ENCODE data around the gene PTPN14. TPM values are rescaled to one million over a fixed set of nuclear protein-coding genes. Genes with fewer than 3 reads are reported as not detected.

Gene PTPN14
- total and polyA plus RNA-seq, 2 of the 4 experiments (the other 2 are of a cell fraction) = 21.5 to 31.7 TPM

DNA sequence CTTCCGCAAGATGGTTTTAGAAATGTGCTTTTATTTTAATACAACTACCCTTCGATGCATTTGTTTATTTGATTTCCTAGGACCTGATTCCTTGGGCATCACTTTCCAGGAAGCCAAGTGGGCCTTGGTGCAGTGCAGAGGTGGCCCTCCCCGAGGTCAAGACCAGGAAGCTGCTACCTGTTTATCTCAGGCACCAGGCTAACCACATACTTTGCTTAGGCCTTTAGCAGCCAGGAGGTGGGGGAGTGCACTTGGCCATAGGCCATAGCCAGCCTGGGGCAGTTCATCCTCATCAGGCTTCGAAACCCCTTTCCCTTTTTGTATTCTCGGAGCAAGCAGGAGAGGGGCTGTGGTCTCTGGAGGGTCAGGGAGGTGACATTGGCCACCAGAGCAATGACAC, 225.0 kb downstream of the PTPN14 start:
- 92% methylated on average over 2 of the region's 5 CpGs; no CpG with 5 or more reads in 1 of the 2 experiments for WGBS, 2 experiments (ENCODE audit: extremely low coverage in 2 of 2, insufficient read length in 1 of 2)
- intact Hi-C loops (cut with micrococcal nuclease) = loop anchor here (5.0 to 10.0 kb wide), 2 partner anchors 1082 to 1204 kb away; no protein-coding TSS in a partner anchor
- dilution Hi-C loops (cut with HindIII; ENCODE audit: low sequenced_read_pairs, unreplicated experiment) = no loop called here

More for the DNA sequence above, 225.0 kb downstream of the PTPN14 start:
- TF ChIP-seq MAZ (IDR thresholded peaks at IDR 0.05; ENCODE audit: borderline replicate concordance, low read depth, low read length) (no peak), MAFK (IDR thresholded peaks at IDR 0.05; ENCODE audit: low read depth, low read length) (no peak), MXI1 (IDR thresholded peaks at IDR 0.05; ENCODE audit: borderline replicate concordance, low read depth, low read length) (no peak), RCOR1 (IDR thresholded peaks at IDR 0.05; ENCODE audit: insufficient replicate concordance, low read length) (no peak), BHLHE40 (IDR thresholded peaks at IDR 0.05; ENCODE audit: low read depth, low read length) (no peak), SMC3 (IDR thresholded peaks at IDR 0.05; ENCODE audit: low read depth, low read length) (no peak), POLR2A (IDR thresholded peaks at IDR 0.05; ENCODE audit: low read depth, low read length) (no peak), NFE2L2 (IDR thresholded peaks at IDR 0.05; ENCODE audit: low read depth, low read length) (no peak), FOS (IDR thresholded peaks at IDR 0.05; ENCODE audit: low read depth, low read length) (no peak), CHD1 (IDR thresholded peaks at IDR 0.05; ENCODE audit: low read depth, low read length) (no peak), RFX5 (IDR thresholded peaks at IDR 0.05; ENCODE audit: low read depth, low read length) (no peak), RAD21 (IDR thresholded peaks at IDR 0.05; ENCODE audit: low read length) (no peak), CEBPB (IDR thresholded peaks at IDR 0.05; ENCODE audit: low read depth, low read length) (no peak)
- TF ChIP-seq, protein P1, sequence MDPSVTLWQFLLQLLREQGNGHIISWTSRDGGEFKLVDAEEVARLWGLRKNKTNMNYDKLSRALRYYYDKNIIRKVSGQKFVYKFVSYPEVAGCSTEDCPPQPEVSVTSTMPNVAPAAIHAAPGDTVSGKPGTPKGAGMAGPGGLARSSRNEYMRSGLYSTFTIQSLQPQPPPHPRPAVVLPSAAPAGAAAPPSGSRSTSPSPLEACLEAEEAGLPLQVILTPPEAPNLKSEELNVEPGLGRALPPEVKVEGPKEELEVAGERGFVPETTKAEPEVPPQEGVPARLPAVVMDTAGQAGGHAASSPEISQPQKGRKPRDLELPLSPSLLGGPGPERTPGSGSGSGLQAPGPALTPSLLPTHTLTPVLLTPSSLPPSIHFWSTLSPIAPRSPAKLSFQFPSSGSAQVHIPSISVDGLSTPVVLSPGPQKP (IDR thresholded peaks at IDR 0.05; ENCODE audit: borderline replicate concordance, low read depth, low read length) = no peak
- TF ChIP-seq, protein P2, sequence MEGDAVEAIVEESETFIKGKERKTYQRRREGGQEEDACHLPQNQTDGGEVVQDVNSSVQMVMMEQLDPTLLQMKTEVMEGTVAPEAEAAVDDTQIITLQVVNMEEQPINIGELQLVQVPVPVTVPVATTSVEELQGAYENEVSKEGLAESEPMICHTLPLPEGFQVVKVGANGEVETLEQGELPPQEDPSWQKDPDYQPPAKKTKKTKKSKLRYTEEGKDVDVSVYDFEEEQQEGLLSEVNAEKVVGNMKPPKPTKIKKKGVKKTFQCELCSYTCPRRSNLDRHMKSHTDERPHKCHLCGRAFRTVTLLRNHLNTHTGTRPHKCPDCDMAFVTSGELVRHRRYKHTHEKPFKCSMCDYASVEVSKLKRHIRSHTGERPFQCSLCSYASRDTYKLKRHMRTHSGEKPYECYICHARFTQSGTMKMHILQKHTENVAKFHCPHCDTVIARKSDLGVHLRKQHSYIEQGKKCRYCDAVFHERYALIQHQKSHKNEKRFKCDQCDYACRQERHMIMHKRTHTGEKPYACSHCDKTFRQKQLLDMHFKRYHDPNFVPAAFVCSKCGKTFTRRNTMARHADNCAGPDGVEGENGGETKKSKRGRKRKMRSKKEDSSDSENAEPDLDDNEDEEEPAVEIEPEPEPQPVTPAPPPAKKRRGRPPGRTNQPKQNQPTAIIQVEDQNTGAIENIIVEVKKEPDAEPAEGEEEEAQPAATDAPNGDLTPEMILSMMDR (conservative IDR thresholded peaks at IDR 0.05; ENCODE audit: low read depth, low read length) = no peak
- TF ChIP-seq, protein P3, sequence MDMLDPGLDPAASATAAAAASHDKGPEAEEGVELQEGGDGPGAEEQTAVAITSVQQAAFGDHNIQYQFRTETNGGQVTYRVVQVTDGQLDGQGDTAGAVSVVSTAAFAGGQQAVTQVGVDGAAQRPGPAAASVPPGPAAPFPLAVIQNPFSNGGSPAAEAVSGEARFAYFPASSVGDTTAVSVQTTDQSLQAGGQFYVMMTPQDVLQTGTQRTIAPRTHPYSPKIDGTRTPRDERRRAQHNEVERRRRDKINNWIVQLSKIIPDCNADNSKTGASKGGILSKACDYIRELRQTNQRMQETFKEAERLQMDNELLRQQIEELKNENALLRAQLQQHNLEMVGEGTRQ (IDR thresholded peaks at IDR 0.05; ENCODE audit: low read depth, low read length) = no peak
- Histone ChIP-seq H3K18ac (ENCODE audit: low read depth, low read length) (no peak overlapping the region), H3K56ac (ENCODE audit: extremely low read depth, insufficient read depth, low read length) (no peak overlapping the region), H3K27ac (ENCODE audit: insufficient read depth, low read length) (no peak overlapping the region), H2BK120ac (ENCODE audit: low read depth, low read length) (no peak overlapping the region), H2BK5ac (ENCODE audit: low read depth, low read length, poor library complexity, severe bottlenecking) (no peak overlapping the region), H3K36me3 (ENCODE audit: control insufficient read depth, insufficient read depth, low read length) (peaks cover under 1% of the 10 kb centered on the region; the same call in 1 of the 2 replicates), H3K4me1 (ENCODE audit: control insufficient read depth, insufficient read depth, low read length) (no peaks in the 10 kb centered on the region), H4K8ac (ENCODE audit: low read depth in 2 of 2, low read length in 2 of 2) (no peak overlapping the region), H4K91ac (ENCODE audit: insufficient read depth, low read depth, low read length) (no peak overlapping the region), H3K4me3 (ENCODE audit: insufficient read depth, low read depth, low read length) (no peak overlapping the region), H2AK9ac (replicated peaks; ENCODE audit: low read depth, low read length, poor library complexity) (no peak overlapping the region), H3K4me2 (ENCODE audit: low read depth, low read length) (no peak overlapping the region), H3K9me3 (ENCODE audit: control insufficient read depth, insufficient read depth, low read length) (no peaks in the 10 kb centered on the region), H4K5ac (ENCODE audit: low read depth, low read length) (no peak overlapping the region), H3K9ac (ENCODE audit: low read depth, low read length) (no peak overlapping the region), H3K79me1 (ENCODE audit: low read depth in 1 of 2, low read length in 2 of 2) (no peaks in the 10 kb centered on the region), H3K23ac (ENCODE audit: low read depth, low read length) (no peak overlapping the region), H2AK5ac (ENCODE audit: low read depth, low read length) (no peak overlapping the region), H2BK20ac (ENCODE audit: low read depth, low read length) (no peak overlapping the region), H4K20me1 (ENCODE audit: insufficient read depth, low read length) (no peaks in the 10 kb centered on the region), H2AFZ (replicated peaks; ENCODE audit: low read length, poor library complexity) (no peak overlapping the region), H3K14ac (replicated peaks; ENCODE audit: low read depth, low read length) (no peak overlapping the region), H3K27me3 (ENCODE audit: control insufficient read depth, insufficient read depth, low read length) (no peaks in the 10 kb centered on the region), H2BK15ac (ENCODE audit: low read depth, low read length) (no peak overlapping the region), H3K4ac (ENCODE audit: low read depth, low read length) (no peak overlapping the region), H3K9me1 (ENCODE audit: insufficient read depth, low read length) (no peaks in the 10 kb centered on the region)
- BruUV-seq (replicated peaks) = no TSS peak
- ATAC-seq (ENCODE audit: low read depth) = no peak
- CTCF ChIA-PET = interaction anchor here (3.4 to 7.9 kb wide), 3 partner anchors 9 to 112 kb away, joined by 16 to 79 read pairs (median 51); no protein-coding TSS in a partner anchor
- DNase-seq = no peak
- in situ Hi-C loops (cut with MboI; ENCODE audit: low sequenced_read_pairs) = no loop called here
- POLR2A ChIA-PET (ENCODE audit: unreplicated experiment) = no interaction called here

Data from IMR-90 (cell line).